GM10266 (cell line): Measurements from ENCODE around the gene DPH3.

Experiments used
- DNase-seq: peaks from one replicate; pipeline ENCODE4 v3.0.0; 2012; ENCODE audit errors: extremely low spot score
- TF ChIP-seq, protein P1 (sequence below): IDR thresholded peaks from 2 replicates; pipeline ENCODE4 v1.5.1; 2012; ENCODE audit warnings: mild to moderate bottlenecking, low read depth; ENCODE audit not compliant: control insufficient read depth, insufficient read depth; ENCODE audit errors: missing control alignments

DPH3 gene

DNA sequence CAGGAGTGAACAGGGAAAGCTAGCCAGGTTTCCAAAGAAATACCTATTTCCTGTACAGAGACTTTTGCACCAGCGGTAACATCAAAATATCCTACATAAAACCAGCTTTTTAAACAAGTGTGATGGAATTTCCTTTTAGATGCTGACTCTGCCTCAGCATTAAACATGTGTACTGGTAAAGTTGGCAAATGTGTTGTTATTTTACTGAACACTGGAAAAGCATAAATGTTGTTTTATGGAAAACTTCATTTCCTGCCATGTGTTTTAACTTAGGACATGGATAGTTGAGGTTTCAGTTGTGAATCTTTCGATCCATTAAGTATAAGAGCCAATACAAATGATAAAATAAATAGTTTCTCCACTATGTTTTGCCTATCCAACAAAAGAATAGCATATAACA is 15.9 kb upstream of the DPH3 start:
- no peak for DNase-seq

DNA sequence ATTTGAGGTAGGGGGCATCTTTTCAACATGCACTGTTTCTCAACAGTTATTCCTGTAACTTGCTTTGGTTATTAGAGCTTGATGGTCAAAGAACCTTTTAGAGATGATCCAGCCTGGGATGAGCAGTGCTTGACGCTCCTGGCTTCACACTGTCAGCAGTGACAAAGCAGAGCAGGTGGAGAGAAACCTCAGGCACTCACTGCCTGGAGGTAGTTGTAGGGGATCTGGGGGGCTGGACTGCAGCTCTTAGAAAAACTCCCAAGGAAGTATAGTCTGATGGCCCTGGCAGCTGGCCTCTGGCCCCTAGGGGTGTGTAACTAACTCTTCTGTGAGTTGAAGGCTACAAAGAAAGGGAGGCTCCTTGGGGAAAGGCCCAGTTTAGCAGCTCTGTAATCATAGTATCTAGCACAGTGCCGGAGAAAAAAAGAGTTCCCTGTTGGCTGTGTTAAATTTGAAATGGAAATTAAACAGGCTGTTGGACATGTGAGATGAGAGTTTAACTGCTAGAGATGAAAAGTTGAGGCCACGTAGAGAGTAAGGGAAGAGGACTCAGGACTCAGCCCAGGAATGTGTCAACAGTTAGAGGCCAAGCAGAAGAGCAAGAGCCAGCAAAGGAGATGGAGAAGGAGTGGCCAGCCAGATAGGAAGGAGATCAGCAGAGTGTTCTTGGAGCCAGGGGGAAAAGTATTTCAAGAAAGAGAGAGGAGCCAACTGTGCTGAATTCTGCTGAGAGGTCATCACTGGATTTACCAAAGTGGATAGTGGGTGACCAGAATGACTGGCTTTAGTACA is 14.5 kb upstream of the DPH3 start:
- TF ChIP-seq, protein P1, sequence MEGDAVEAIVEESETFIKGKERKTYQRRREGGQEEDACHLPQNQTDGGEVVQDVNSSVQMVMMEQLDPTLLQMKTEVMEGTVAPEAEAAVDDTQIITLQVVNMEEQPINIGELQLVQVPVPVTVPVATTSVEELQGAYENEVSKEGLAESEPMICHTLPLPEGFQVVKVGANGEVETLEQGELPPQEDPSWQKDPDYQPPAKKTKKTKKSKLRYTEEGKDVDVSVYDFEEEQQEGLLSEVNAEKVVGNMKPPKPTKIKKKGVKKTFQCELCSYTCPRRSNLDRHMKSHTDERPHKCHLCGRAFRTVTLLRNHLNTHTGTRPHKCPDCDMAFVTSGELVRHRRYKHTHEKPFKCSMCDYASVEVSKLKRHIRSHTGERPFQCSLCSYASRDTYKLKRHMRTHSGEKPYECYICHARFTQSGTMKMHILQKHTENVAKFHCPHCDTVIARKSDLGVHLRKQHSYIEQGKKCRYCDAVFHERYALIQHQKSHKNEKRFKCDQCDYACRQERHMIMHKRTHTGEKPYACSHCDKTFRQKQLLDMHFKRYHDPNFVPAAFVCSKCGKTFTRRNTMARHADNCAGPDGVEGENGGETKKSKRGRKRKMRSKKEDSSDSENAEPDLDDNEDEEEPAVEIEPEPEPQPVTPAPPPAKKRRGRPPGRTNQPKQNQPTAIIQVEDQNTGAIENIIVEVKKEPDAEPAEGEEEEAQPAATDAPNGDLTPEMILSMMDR: no peak

More for the DNA sequence above, 15.9 kb upstream of the DPH3 start:
- TF ChIP-seq, protein P1: no peak

DNA sequence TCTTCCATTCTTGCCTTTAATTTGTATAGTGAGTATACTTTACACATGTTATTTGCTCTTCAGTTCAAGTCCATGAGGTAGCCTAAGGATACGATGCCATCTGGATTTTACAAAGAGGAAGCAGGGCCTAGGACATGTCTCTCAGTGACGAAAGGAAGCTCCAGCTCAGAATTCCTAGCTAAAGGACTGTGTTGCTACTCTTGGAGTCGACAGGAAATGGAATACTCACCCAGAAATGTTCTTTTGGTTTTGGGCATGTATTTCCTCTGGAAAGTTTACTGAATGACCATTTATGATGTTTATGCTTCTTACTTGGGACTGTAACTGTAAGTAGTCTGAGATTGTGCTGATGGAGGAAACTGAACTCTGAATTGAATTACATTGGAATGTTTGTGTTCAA is 12.7 kb upstream of the DPH3 start:
- TF ChIP-seq, protein P1: no peak
- no peak for DNase-seq

More for the DNA sequence above, 14.5 kb upstream of the DPH3 start:
- DNase-seq: no peak

DNA sequence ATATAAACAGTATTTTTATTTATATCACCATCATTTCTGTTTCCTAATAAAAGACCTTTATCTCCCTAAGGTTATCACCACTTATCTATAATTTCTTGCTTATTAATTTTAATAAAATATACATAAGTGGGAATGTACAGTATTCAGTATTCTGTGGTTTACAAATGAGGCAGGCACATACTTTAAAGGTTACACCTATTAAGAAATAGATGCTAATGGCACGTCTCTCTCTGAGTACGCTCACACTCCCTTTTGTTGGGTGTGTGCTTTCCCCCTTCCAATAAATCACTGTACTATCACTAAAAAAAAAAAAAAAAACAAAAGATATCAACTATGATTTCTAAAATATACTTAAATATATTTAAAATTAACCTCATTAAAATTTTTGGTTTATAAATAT is 9.1 kb upstream of the DPH3 start:
- TF ChIP-seq, protein P1: no peak
- no peak for DNase-seq

DNA sequence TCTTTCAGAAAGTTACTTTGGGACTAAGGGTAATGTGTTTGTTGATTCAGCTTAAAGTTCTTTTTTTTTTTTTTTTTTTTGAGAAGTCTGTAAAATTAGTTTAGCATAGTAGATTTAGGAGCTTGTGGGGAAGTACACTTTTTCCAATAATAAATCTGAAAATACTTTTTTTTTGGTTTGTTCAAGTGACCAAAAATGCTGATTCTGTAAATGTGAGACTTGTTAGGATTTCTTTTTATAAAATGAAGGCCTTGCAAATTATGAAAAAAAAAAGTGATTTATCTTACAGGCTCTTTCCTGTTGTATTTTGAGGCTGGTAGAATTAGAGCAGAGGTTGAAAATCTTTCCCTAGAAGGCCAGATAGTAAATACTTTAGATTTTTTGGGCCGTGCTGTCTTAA is 7.8 kb upstream of the DPH3 start:
- TF ChIP-seq, protein P1: no peak
- DNase-seq: no peak

DNA sequence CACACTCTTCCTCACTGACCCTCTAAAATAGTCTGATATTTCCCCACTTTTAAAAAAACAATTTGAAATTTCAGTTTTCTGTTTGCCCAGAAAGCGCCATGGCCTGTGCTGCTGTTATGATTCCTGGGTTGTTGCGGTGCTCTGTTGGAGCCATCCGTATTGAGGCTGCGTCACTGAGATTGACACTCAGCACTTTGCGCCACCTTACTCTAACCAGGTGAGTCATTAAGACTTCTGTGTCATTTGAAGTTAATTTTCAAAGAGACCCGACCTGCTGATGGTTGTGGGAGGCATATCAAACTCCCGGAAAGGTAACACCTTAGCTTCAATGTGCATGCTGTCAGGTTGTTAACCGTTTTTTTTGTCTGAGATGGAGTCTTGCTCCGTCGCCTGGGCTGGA is 6.1 kb upstream of the DPH3 start:
- TF ChIP-seq, protein P1: no peak
- DNase-seq: no peak

DNA sequence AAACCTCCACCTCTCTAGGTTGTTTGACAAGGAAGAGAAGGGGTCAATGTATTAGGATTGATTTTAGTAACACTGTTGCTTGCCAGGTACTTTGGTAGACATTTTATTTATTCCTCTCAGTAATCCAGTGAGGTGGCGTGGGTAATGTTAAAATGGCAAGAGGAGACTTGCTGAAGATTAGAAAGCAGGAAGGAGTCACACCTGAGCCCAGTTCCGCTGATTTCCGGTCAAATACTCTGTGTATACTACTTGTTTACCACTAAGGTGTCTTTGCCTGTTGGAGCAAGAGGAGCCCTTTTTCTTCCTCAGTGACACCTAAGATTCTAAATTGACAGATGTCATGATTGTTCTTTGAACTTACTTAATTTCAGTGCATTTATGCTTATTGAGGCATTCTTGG is 2.0 kb upstream of the DPH3 start:
- DNase-seq: no peak
- TF ChIP-seq, protein P1: no peak
